ENCODE results near the gene TNS4. TPM values are rescaled to one million over a fixed set of nuclear protein-coding genes. Genes with fewer than 3 reads are reported as not detected.

TNS4 gene
- polyA plus RNA-seq, 1 experiment = 0.07 TPM

GRCh38 chr17:40448639-40449261 is 52.7 kb downstream of the TNS4 start:
- Histone ChIP-seq H3K4me3 (ENCODE audit: low read depth, low read length) (peak overlapping the region; percentile 98), H3K27ac (ENCODE audit: low read depth, low read length) (no peak overlapping the region), H3K27me3 (ENCODE audit: control insufficient read depth, insufficient read depth, low read length) (no peaks in the 10 kb centered on the region), H3K9me3 (ENCODE audit: control insufficient read depth, insufficient read depth, low read length) (no peaks in the 10 kb centered on the region)
- TF ChIP-seq CTCF (IDR thresholded peaks at IDR 0.05; ENCODE audit: low read depth, low read length) = no peak
- ChIA-PET CTCF (interaction anchor here (0.8 to 3.0 kb wide), 5 partner anchors 27 to 147 kb away, joined by 3 to 14 read pairs (median 4); no protein-coding TSS in a partner anchor), POLR2A (interaction anchor here (0.7 to 1.6 kb wide), 2 partner anchors 14 to 96 kb away, joined by 5 to 10 read pairs; no protein-coding TSS in a partner anchor)
- DNase-seq (ENCODE audit: low read depth, low spot score) = no peak

GRCh38 chr17:40448213-40448638 is 53.2 kb downstream of the TNS4 start:
- no peak for TF ChIP-seq CTCF (IDR thresholded peaks at IDR 0.05; ENCODE audit: low read depth, low read length)
- DNase-seq (ENCODE audit: low read depth, low spot score) = no peak
- no peaks in the 10 kb centered on the region for H3K27me3 ChIP-seq (ENCODE audit: control insufficient read depth, insufficient read depth, low read length)
- no peaks in the 10 kb centered on the region for H3K9me3 ChIP-seq (ENCODE audit: control insufficient read depth, insufficient read depth, low read length)
- POLR2A ChIA-PET = interaction anchor here (1.6 kb wide), 1 partner anchor 15 kb away, joined by 5 read pairs; no protein-coding TSS in a partner anchor
- H3K4me3 ChIP-seq (ENCODE audit: low read depth, low read length) = peak overlapping the region; percentile 98
- CTCF ChIA-PET = interaction anchor here (0.8 to 3.0 kb wide), 6 partner anchors 28 to 146 kb away, joined by 3 to 14 read pairs (median 4); no protein-coding TSS in a partner anchor
- H3K27ac ChIP-seq (ENCODE audit: low read depth, low read length) = peak overlapping the region; percentile 39

GRCh38 chr17:40447806-40448205 is 53.6 kb downstream of the TNS4 start:
- POLR2A ChIA-PET = interaction anchor here (0.7 to 1.6 kb wide), 2 partner anchors 15 to 39 kb away, joined by 5 read pairs; no protein-coding TSS in a partner anchor
- Histone ChIP-seq H3K27ac (ENCODE audit: low read depth, low read length) (peak overlapping the region; percentile 39), H3K4me3 (ENCODE audit: low read depth, low read length) (peak overlapping the region; percentile 98), H3K9me3 (ENCODE audit: control insufficient read depth, insufficient read depth, low read length) (no peaks in the 10 kb centered on the region), H3K27me3 (ENCODE audit: control insufficient read depth, insufficient read depth, low read length) (no peaks in the 10 kb centered on the region)
- no peak for TF ChIP-seq CTCF (IDR thresholded peaks at IDR 0.05; ENCODE audit: low read depth, low read length)
- CTCF ChIA-PET = interaction anchor here (0.7 to 3.0 kb wide), 6 partner anchors 12 to 229 kb away, joined by 3 to 14 read pairs (median 4); partner anchors contain the start of gene WIPF2
- no peak for DNase-seq (ENCODE audit: low read depth, low spot score)

GRCh38 chr17:40447148-40447644 is 54.2 kb downstream of the TNS4 start:
- DNase-seq (ENCODE audit: low read depth, low spot score) = no peak
- no peak for TF ChIP-seq CTCF (IDR thresholded peaks at IDR 0.05; ENCODE audit: low read depth, low read length)
- Histone ChIP-seq H3K27ac (ENCODE audit: low read depth, low read length) (no peak overlapping the region), H3K27me3 (ENCODE audit: control insufficient read depth, insufficient read depth, low read length) (no peaks in the 10 kb centered on the region), H3K9me3 (ENCODE audit: control insufficient read depth, insufficient read depth, low read length) (no peaks in the 10 kb centered on the region), H3K4me3 (ENCODE audit: low read depth, low read length) (peak overlapping the region; percentile 98)
- CTCF ChIA-PET = interaction anchor here (0.7 to 3.0 kb wide), 6 partner anchors 13 to 228 kb away, joined by 3 to 14 read pairs (median 4); partner anchors contain the start of gene WIPF2
- POLR2A ChIA-PET = interaction anchor here (0.7 to 1.6 kb wide), 2 partner anchors 16 to 39 kb away, joined by 5 read pairs; no protein-coding TSS in a partner anchor

Data from AG04450 (cell line).